Activated CD4-positive, alpha-beta T cell treated with anti-CD3 and anti-CD28 coated beads for 1 hour (primary cell): Measurements from ENCODE around the gene PIGZ.

Experiments
- DNase-seq: peaks from one replicate; pipeline ENCODE4 v3.0.0-alpha.2; 2020

The PIGZ gene

GRCh38 chr3:197001972-197002700, 33.5 kb upstream of the PIGZ start:
- no peak for DNase-seq

GRCh38 chr3:197001106-197001971, 32.7 kb upstream of the PIGZ start:
- no peak for DNase-seq

GRCh38 chr3:197000211-197000610, 31.6 kb upstream of the PIGZ start:
- no peak for DNase-seq

- no peak for DNase-seq
Measured at GRCh38 chr3:196998966-196999760, 30.5 kb upstream of the PIGZ start.

- DNase-seq: no peak
Measured at GRCh38 chr3:196997311-196997710, 28.7 kb upstream of the PIGZ start.

- no peak for DNase-seq
Measured at GRCh38 chr3:196996454-196997265, 28.0 kb upstream of the PIGZ start.

GRCh38 chr3:196995646-196996355, 27.2 kb upstream of the PIGZ start:
- no peak for DNase-seq

GRCh38 chr3:196995027-196995426, 26.4 kb upstream of the PIGZ start:
- no peak for DNase-seq

GRCh38 chr3:196994056-196994455, 25.4 kb upstream of the PIGZ start:
- no peak for DNase-seq

GRCh38 chr3:196992461-196993065, 23.9 kb upstream of the PIGZ start:
- DNase-seq: no peak

- no peak for DNase-seq
Measured at GRCh38 chr3:196991581-196992460, 23.2 kb upstream of the PIGZ start.

- DNase-seq: no peak
Measured at GRCh38 chr3:196990601-196991007, 22.0 kb upstream of the PIGZ start.

GRCh38 chr3:196989721-196990262, 21.2 kb upstream of the PIGZ start:
- no peak for DNase-seq

GRCh38 chr3:196988241-196989029, 19.8 kb upstream of the PIGZ start:
- no peak for DNase-seq

GRCh38 chr3:196987022-196987421, 18.4 kb upstream of the PIGZ start:
- DNase-seq: no peak

GRCh38 chr3:196985954-196986885, 17.6 kb upstream of the PIGZ start:
- no peak for DNase-seq

- DNase-seq: no peak
Measured at GRCh38 chr3:196985298-196985697, 16.7 kb upstream of the PIGZ start.

- DNase-seq: no peak
Measured at GRCh38 chr3:196983186-196983585, 14.6 kb upstream of the PIGZ start.
